ENCODE data around the gene UCP2.
"Not testable (repeated sequence)": the region's sequence is repeated elsewhere in the genome, so short reads cannot be mapped to it uniquely, and the experiment has no call there.

UCP2 gene

GRCh38 chr11:73990730-73991129 lies 8.1 kb upstream of the UCP2 start:
- no peak for DNase-seq

- DNase-seq, result no peak
Observed at GRCh38 chr11:73989156-73989555, 6.5 kb upstream of the UCP2 start.

DNA sequence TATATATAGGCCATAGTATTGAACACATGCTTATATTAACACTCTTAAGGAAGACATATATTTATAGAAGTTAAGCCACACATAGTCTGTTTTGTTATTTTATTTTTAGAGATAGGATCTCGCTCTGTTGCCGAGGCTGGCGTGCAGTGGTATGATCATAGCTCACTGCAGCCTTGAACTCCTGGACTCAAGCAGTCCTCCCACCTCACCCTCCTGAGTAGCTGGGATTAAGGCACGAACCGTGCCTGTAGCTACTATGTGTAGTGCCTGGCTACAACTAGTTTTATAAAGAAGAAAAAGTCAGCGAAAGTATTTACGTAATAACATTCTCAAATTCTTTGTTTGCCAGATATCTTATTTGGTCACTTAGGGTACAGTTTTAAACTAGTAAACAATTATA lies 5.6 kb upstream of the UCP2 start:
- no peak for DNase-seq

- DNase-seq, result not testable (repeated sequence)
Observed at GRCh38 chr11:73985661-73986060, 3.0 kb upstream of the UCP2 start.

DNA sequence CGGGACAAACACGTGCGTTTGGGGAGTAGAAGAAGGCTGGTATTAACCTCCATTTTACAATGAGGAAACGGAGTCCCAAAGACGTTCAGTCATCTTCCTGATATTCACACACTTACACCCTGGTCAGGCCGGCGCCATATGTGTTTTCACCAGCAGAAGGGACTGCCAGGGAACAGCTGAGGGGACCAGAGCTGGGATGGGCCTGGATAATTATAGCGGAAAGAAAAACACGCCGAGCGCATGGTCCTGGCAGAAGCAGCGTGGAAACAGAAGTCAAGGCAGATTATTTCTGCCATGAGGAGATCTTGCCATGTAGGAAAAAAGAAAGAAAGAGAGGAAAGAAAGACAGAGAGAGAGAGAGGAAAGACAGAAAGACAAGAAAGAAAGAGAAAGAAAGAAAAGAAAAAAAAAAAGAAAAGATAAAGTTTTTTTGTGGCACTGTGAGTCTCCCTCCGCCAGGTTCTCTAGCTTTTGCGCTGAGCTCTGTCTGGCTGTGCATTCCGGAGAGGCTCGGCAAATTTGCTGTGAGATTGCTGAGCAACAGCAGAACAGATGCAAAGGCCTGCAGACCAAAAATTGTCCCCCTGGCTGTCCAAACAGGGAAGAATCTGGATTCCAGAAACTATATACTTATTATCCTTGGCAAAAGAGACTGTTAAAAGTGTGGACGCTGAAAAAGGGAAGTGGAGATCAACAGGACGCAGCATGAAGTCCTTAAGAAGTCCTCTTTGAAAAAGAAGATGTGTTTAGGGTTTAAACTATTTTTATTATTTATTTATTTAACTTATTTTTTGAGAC lies 1.3 kb upstream of the UCP2 start:
- DNase-seq, result no peak

DNA sequence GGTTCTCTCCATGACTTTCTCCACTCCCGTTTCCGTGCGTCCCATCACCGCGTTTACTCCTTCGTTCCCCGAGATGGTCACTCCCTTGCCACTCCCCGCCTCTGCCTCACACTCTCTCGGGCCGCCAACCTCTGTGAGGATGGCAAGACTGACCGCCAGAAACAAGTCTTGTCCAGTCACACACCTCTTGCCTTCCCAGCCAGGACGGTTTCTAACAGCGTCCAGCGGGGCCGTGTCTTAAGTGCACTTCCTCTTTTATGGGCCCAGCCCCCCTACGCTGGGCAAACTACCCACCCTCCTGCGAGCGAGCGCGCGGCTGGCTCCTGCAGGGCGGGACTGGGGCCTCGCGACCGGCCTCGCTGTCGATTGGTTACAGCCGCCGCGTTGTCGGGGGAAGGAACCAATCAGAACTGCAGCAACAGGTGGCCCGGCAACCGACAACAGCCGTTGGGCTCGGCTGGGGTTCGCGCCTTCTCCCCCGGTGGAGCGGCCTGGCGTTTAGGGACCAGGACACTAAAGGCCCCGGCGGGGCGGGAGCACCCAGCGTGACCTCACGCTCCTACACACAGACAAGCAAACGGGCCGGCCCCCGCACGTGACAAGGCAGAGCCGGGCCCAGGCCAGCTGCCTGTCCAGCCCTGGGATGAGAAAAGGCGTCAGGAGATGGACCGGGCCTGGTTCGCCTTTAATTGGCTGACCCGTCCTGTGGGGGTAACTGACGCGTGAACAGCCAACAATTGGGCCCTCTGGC lies 522 bp upstream of the UCP2 start:
- DNase-seq, result peak; percentile 86

DNA sequence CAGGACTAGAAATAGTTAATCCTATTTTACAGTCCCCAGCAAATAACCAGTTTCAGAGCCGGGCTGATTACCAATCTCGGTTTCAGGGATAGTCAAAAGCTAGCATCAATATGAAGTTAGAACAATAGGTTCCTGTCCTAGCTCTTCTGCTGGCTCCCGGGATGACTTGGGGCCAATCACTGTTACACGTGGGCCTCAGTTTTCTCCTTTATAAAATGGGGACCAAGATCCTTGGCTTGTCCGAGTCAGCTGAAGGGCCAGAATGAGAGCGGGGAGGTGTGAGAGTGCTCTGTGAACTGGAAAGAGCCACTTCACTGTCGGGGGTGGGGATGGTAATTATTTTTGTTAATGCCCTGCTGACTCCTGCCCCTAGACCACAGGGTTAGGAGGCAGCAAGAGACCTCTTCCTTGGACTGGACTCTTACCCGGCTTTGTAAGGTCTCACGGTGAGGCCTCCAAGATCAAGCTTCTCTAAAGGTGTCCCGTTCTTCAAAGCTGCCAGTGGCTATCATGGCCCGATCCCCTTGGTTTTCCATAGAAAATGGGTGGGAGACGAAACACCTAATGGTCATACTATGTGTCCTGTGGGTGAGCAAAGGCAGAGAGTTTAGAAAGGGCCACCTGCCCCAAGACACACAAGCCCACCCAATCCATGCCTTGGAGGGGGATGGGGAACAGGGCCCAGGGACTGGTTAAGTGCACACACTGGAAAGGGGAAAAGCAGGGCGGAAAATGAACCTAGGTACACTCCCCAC lies 1.4 kb downstream of the UCP2 start:
- no peak for DNase-seq

- no peak for DNase-seq
Observed at GRCh38 chr11:73980001-73980961, 2.4 kb downstream of the UCP2 start.

GRCh38 chr11:73978576-73979086 lies 4.0 kb downstream of the UCP2 start:
- no peak for DNase-seq

- DNase-seq, result no peak
Observed at GRCh38 chr11:73977856-73978519, 4.7 kb downstream of the UCP2 start.

DNA sequence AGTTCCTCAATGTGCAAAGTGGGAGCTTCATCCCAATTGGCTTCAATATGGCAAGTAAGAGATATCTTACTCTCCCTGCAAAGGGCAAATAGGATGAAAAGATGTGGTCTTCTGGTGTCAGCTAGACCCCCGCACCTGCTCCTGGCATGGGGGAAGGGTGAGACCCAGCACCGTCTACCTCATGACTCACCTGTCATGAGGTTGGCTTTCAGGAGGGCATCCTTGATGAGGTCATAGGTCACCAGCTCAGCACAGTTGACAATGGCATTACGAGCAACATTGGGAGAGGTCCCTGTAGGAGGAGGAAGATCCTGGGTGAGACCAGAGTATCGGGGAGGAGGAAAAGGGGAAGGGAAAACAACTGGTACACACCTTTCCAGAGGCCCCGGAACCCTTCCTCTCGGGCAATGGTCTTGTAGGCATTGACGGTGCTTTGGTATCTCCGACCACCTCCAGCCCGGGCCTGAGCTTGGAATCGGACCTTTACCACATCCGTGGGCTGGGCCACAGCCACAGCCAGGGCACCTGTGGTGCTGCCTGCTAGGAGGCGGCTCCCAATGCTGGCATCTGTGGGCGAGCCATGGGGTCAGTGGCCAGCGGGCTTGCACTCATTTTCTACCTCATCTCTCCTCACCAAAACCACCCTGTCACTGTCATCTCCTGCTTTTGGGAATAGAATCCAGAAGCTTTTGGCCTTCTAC lies 6.0 kb downstream of the UCP2 start:
- no peak for DNase-seq

DNA sequence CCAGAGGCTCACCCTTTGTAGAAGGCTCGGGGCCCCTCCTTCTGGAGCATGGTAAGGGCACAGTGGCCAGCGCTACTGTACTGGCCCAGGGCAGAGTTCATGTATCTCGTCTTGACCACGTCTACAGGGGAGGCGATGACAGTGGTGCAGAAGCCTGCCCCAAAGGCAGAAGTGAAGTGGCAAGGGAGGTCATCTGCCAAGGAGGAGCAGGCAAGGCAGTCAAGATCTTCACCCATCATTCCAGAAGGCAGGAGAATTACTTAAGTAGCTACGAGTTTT lies 7.2 kb downstream of the UCP2 start:
- DNase-seq, result no peak

DNA sequence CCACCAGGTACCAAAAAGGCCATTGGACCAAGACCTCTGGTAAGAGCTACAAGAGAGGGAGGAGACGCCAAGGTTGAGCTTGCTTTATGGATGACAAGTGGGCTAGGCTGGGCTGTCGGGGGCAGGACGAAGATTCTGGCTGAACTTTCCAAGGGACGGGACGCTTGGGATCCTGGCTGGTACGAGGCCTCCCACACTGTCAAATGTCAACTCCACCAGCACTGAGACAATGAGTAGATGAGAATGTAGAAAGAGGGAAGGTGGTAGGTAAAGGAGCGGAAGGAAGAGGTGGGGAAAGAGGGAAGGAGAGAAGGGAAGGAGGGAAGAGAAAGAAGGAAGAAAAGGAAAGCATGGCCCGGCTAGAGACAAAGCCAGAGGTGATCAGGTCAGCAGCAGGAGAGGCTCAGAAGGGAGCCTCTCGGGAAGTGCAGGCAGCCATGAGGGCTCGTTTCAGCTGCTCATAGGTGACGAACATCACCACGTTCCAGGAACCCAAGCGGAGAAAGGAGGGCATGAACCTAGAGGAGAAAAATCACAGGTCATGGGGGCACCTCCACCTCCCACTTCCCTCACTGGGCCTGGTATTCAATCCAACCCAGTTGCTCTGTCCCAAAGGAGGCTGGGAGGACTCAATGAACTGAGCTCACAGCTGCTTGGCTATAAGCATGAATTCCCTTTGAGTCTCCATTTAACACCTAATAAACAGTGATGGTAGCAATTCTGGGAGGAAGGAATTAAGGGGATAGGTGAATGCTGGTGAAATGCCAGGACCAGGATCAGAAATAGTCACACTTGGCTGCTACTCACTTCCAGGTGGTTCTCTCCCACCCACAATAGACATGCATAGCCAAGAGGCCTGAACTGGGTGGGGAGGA lies 7.8 kb downstream of the UCP2 start:
- DNase-seq, result no peak

- DNase-seq, result no peak
Observed at GRCh38 chr11:73972620-73973449, 9.8 kb downstream of the UCP2 start.

GRCh38 chr11:73972187-73972586 lies 10.5 kb downstream of the UCP2 start:
- no peak for DNase-seq

DNA sequence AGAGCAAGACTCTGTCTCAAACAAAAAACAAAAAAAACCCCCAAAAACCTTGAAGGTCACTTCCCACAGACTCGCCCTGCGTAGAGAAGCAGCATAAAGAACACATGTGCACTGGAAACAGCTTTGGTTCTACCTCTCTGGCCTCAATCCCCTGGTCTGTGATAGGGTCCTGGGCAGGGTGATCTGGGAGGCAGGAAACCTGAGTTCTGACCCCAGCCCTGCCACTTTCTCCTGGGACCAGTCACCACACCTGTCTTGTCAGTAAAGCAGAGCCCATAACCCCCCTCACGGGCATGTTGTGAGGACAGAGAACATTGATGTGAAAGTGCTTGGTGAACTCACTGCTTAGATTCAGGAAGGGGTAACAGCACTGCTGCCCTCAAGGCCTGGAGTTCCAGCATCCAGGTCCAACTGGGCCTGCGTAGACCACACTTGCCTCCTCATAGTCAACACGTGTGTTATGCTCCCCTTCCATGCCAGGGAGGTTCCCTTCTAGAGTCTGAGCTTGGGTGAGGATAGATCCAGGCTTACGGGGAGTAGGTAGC lies 11.4 kb downstream of the UCP2 start:
- DNase-seq, result no peak

DNA sequence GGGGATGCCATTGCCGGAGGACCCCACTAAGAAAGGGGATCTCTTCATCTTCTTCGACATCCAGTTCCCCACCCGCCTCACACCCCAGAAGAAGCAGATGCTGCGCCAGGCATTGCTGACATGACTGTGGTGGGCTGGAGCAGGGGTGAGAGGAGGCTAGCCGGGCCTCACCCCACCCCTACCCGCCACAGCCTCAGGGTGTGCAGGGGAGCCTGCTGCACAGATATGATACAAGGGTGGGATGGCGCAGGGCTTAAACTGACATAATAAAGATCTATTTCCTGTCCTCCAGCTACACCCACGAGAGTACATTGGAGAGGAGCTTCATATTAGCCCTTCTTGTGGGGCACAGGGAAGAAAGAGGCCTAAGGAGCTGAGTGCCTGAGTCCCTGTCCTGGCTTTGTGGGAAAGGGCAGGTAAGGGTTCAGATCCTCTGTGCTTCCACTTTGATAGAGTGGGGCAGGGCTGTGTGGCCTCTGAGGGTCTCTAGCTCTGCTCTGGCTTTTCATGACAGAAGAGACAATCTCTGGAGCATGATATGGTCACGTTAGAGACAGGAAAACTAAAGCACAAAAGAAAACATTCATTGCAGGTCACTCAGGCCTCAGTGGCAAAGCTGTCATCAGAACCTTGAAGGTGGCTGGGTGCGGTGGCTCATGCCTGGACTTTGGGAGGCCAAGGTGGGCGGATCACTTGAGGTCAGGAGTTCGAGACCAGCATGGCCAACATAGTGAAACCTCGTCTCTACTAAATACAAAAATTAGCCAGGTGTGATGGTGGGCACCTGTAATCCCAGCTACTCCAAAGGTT lies 12.4 kb downstream of the UCP2 start:
- DNase-seq, result no peak

DNA sequence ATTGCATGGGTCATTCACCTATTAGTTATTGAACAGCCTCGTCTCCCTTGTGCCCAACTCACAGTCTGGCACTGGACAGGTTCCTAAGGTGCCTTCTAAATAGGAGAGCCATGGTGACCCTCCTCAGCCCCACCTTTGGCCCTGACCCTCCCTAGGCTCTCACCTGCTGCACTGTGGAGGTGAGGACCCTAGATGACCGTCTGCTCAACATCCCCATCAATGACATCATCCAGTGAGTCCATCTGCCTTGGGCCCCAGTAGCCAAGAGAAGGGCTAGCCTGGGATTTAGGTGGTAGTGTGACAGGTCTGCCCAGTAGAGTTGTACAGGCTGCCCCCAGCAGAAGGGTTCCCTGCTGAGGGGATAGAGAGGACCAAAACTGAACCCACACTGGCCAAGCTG lies 13.6 kb downstream of the UCP2 start:
- no peak for DNase-seq

Measured in HCEC 1CT (cell line).